Measurements from ENCODE around the gene TTLL5. TPM values are rescaled to one million over a fixed set of nuclear protein-coding genes. Genes with fewer than 3 reads are reported as not detected.

Gene TTLL5
- total RNA-seq = 17.3 TPM
- long read RNA-seq, partial matches to known transcripts = 1 of 6 reads
- long read RNA-seq, other reads (novel, unspliced or antisense) = 5 of 6 reads

GRCh38 chr14:75660630-75661498, at the start of gene TTLL5, which contains the start of gene ERG28:
Gene TTLL5 (plus strand): TSS chr14:75661246. CDS start chr14:75663150, 1,904 bp downstream.
Gene ERG28 (minus strand): TSS chr14:75660876. CDS start chr14:75657502, 3,374 bp downstream.
- DNase-seq (ENCODE audit: low spot score) = peak; percentile 98

DNA sequence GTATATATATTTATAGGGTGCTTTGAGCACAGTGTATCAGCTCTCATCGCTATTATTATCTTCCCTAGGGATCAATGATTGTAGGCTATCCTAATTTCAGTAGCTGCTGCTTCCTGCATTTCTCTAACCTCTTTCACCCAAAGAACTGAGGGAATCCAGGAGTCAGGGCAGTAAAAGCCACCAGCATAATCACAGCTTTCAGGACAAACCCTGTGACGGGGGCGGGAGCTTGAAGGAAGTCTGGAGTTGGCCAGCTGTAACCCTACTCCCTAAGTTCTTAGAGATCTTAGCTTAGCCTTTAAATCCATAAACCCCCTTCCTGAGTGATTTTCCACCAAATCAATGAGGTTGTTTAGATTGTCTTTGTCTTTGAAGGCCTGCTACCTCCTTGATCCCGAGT, 48.9 kb upstream of the TTLL5 start:
- no peak for DNase-seq (ENCODE audit: low spot score)

DNA sequence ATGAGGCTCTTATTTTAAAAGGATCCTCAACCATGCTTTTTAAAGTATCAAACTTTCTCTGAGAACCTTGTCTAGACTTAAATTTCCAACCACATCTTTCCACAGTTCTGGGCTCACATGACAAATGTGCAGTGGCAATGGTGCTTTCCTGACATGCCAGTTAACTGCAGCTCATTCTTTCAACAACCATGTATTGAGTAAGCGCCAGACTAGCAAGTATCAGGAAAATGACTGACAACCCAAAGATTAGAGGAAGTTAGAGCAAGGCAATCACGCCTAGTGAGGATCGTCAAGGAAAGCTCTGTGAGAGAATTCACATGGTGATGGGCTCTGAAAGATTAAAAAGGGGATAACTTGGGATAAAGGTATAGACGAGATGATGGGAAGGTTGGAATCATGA, 46.9 kb upstream of the TTLL5 start:
- peak; percentile 4 for DNase-seq (ENCODE audit: low spot score)

DNA sequence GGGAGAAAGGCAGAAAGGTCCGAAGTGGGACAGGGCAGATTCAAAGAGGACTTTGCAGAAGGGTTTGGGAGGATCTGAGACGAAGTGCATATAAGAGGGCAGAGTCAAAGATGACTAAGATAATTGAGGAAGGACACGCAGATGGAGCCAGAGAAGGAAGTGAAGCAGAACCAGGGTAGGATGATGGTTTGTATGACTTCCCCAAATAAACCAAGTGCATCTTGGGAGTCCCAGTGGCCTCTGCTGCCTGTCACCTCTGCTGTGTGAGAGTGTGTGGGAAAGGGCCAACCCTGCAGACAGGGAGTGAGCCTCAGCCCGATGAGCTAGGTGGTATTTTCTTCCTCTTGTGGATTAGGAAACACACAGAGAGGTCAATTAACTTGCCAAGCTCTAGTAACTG, 45.8 kb upstream of the TTLL5 start:
- peak; percentile 28 for DNase-seq (ENCODE audit: low spot score)

DNA sequence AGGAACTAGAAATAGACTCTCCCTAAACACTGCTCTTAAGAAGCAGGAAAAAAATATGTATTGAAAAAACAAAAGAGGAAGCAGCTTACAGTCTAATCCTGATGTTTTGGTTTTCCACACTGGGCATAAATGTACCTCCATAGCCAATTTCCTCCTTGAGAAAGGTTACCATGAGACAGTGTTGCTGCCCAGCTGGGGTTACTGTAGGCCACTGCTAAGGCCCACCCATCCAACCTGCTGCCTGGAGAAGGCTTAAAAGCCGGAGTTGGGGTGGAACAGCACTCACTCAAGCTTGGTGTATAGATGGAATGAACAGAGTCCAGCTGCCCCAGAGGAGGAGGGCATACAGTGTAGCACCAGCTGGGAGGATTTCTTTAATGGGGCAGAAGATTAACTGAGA, 41.5 kb upstream of the TTLL5 start:
- DNase-seq (ENCODE audit: low spot score) = peak; percentile 26

DNA sequence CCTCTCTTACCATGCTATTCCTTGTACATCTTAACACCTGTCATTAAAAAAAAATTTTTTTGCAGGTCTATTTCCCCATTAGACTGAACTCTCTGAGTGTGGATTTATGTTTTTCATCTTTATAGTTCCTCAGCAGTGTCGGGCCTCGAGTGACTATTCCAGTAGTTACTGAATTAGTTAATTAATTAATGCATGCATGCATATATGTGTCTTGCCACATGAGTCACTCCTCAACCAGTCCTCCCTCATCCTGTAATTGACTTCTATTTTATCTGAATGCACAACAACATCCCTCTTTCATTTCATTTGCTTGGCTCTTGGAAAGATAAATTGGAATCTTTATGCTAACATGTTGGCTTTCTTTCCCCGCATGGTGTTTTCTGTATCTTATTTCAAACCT, 36.0 kb upstream of the TTLL5 start:
- DNase-seq (ENCODE audit: low spot score) = no peak

DNA sequence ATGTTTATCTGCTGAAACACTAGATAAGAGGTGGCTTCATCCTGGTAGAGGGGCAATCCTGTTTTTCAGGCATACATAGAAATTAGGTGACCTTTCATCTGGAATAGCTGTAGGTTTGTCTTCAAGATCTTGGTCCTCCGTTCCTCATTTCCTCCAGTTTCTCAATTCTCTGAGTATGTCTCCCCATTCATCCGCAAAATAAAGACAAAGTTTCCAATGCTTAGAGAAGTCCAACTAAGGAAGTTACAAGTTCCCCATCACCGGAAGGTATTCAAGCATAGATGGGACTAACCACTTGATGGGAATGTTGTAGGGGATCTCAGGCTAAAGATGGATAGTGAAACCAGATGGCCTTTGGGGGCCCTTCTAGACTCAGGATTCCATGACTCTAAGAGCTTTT, 34.6 kb upstream of the TTLL5 start:
- no peak for DNase-seq (ENCODE audit: low spot score)

GRCh38 chr14:75626863-75627262, 34.2 kb upstream of the TTLL5 start:
- no peak for DNase-seq (ENCODE audit: low spot score)

GRCh38 chr14:75627406-75627805, 33.6 kb upstream of the TTLL5 start:
- DNase-seq (ENCODE audit: low spot score) = no peak

- no peak for DNase-seq (ENCODE audit: low spot score)
Measured at GRCh38 chr14:75628816-75629215, 32.2 kb upstream of the TTLL5 start.

DNA sequence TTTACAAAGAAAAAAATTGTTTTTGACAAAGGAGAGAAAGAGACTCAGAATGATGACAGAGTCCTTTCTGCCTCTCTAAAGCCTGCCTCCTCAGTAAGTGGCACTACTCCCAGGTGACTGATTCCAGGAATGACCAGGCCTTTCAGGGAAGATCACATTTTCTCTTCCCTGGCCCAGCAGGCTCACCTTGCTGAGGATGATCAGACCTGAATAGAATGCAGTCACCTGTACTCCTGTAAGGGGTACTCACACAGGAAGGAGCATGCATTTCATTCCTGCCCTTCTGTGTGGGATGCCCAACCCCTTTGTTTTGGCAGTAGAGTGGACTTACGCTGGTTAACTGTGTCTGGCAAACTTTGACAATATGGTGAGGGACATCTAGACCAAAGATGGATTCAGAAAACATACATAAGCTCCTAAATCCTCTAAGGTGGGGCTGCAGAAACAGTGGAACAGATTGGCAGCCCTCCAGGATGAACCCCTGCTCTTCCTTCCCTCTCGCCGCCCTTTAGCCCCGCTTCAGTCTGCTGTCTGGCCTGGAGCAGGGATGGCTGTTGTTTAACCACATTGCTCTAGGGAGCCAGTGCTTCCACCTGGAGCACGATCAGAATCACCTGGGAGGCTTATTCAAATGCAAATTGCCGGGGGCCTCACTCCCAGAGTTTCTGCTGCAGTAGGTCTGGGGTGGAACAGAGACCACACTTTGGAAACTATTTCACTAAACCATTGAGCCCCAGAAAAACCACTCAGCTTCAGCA, 30.2 kb upstream of the TTLL5 start:
- no peak for DNase-seq (ENCODE audit: low spot score)

DNA sequence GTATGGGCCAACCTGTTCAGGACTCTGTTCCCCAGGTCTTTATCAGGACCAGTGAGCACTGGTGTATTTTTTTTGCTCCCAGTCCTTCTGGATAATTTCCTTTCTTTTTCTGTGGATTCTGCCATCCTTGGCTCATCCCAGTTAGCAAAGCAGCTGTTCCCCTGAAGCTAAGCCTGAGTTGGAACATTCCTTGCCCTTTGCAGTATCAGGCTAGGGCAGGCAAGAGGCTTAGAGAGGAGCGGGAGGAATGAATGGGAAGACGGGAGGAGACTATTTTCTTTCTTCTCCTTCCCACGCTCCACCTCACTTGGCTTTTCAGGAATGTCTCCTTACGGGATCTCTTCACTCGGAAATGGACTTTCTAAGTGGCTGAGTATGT, 29.6 kb upstream of the TTLL5 start:
- no peak for DNase-seq (ENCODE audit: low spot score)

GRCh38 chr14:75634848-75635247, 26.2 kb upstream of the TTLL5 start:
- no peak for DNase-seq (ENCODE audit: low spot score)

GRCh38 chr14:75636100-75636692, 24.9 kb upstream of the TTLL5 start:
- no peak for DNase-seq (ENCODE audit: low spot score)

DNA sequence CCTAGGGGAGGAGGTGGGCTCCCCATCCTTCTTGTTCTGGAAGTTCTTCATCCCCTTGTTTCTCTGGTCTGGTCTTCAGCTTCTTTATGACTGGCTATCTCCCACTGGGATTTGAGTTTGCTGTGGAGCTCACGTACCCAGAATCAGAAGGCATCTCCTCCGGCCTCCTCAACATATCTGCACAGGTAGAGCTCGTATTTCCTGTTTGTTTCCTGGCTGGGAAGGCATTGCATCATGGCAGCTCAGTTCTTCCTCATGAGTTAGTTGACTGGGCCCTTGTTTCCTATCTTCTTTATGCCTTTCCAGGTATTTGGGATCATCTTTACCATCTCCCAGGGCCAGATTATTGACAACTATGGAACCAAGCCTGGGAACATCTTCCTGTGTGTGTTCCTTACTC, 20.2 kb upstream of the TTLL5 start:
- no peak for DNase-seq (ENCODE audit: low spot score)

DNA sequence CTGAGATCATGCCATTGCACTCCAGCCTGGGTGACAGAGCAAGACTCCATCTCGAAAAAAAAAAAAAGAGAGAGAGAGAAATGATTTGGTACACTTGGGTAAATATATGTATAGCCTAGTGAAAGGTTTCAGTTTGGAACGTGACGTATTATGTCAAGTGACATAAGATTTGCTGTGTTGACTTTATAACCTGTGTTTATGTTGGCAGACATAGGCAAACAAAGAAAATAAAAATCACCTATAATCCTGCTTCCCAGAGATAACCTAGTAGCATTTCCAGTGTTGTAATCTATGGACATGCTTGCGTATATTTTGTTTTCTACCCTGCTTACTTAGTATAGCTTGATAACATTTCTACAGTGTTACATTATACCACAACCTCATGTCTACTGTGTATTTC, 17.1 kb upstream of the TTLL5 start:
- DNase-seq (ENCODE audit: low spot score) = no peak

GRCh38 chr14:75645056-75645455, 16.0 kb upstream of the TTLL5 start:
- no peak for DNase-seq (ENCODE audit: low spot score)

DNA sequence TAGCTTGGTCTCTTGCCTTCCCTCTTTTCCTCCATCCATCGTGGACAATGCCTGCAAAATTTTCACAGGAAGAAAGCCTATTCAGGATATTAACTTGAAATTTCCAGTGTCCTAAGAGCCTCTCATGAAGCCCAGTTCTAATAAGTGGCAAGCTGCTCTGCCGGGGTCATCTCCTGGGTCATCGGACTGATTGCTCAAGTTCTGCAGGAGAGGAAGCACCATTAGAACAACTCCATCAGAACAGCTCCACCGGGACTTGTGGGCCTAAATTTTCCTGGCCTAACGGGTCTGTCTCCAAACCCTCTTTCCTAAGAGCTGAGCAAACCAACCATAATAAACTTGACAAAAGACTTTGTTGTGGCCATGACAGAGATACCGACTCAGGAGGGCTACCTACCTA, 14.3 kb upstream of the TTLL5 start:
- no peak for DNase-seq (ENCODE audit: low spot score)

GRCh38 chr14:75647640-75648039, 13.4 kb upstream of the TTLL5 start:
- DNase-seq (ENCODE audit: low spot score) = no peak

DNA sequence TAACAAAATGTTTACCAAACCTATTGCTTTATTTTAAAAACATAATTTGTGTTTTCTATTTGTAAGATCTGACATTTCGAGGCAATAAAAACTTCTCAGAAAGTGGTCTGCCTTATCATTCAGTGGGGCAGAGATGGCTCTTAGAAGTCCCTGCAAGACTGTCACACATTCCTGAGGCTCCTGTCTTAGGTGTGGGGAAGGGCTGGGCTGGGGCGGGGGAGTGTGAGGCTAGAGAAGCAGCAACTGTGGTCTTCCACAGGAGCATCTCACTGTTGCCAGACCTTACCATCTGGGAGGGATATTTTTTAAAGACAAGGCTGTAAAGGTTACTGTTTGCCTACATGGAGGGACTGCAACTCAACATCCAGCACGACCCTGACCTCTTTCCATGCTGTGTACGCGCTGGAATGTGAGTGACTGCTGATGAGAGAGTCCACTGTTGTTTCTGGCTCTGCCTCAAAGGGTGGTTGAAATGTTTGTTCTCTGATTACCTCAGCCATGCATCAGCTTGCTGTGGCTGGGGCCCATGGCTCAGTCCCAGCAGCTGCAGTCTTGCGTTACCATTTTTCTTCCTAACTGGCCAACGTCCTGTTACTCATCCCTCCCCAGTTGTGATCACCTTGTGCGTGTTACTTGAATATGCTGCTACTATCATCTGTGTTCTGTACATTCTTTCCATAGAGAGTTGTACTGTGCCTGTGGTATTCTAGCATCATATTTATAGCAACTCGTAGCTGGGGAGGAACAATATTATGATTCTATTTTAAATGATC, 12.8 kb upstream of the TTLL5 start:
- no peak for DNase-seq (ENCODE audit: low spot score)

DNA sequence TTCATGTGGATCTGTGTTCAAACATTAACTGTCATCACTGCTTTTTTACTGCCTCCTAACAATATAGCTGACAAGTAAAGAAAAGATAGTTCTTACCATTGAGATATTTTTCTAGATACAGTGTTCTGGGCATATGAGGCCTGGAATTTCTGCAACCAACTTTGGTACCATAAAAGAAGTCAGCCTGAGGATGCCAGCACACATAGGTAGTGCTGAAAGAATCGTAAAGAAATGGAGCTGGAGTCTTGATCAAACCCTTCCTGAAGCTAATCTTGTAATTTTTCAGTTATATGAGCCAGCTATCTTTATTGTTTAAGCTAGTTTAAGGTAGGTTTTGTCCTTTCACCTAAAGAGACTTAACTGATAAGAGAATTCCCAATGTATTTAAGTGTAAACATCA, 11.7 kb upstream of the TTLL5 start:
- DNase-seq (ENCODE audit: low spot score) = no peak
